OCI-LY1 (cell line): ENCODE measurements around the gene GPATCH8.

Experiments used
- H2AFZ ChIP-seq: fragments of 200-600 bp; sonication (generic), shearing (Covaris generic); 2 replicates; pipeline ENCODE4 v1.6.0; 2014; ENCODE audit warnings: antibody characterized with exemption, mild to moderate bottlenecking, low read length
- H3F3A ChIP-seq: fragments of 200-600 bp; sonication (generic), shearing (Covaris generic); 2 replicates; pipeline ENCODE4 v1.6.0; 2014; ENCODE audit warnings: mild to moderate bottlenecking, antibody characterized with exemption, low read length, moderate library complexity; ENCODE audit not compliant: insufficient read depth
- H3K27ac ChIP-seq: fragments of 200-600 bp; sonication (generic); 2 replicates; pipeline ENCODE4 v1.5.1; 2014; ENCODE audit warnings: low read length, mixed run types, mild to moderate bottlenecking, low read depth; ENCODE audit not compliant: poor library complexity, severe bottlenecking
- H3K27me3 ChIP-seq: fragments of 200-600 bp; sonication (generic); 2 replicates; pipeline ENCODE4 v1.6.0; 2014; ENCODE audit warnings: antibody characterized with exemption, mild to moderate bottlenecking, low read length, moderate library complexity; ENCODE audit not compliant: insufficient read depth
- H3K36me3 ChIP-seq: fragments of 200-600 bp; sonication (generic); 2 replicates; pipeline ENCODE4 v1.6.1; 2014; ENCODE audit warnings: mild to moderate bottlenecking, antibody characterized with exemption, low read length, moderate library complexity, mixed read lengths; ENCODE audit not compliant: insufficient read depth
- H3K4me1 ChIP-seq: fragments of 200-600 bp; sonication (generic); 2 replicates; pipeline ENCODE4 v1.5.1; 2014; ENCODE audit warnings: mild to moderate bottlenecking, low read length, moderate library complexity; ENCODE audit not compliant: insufficient read depth, severe bottlenecking
- H3K4me2 ChIP-seq: fragments of 200-600 bp; sonication (generic), shearing (Covaris generic); 2 replicates; pipeline ENCODE4 v1.6.1; 2014; ENCODE audit warnings: low read length
- H3K4me3 ChIP-seq: fragments of 200-600 bp; sonication (generic); 2 replicates; pipeline ENCODE4 v1.5.1; 2014; ENCODE audit warnings: low read length, low read depth, mild to moderate bottlenecking, mixed read lengths; ENCODE audit not compliant: poor library complexity, severe bottlenecking
- H3K79me2 ChIP-seq: fragments of 200-600 bp; shearing (Covaris generic); 2 replicates; pipeline ENCODE4 v1.6.1; 2016; ENCODE audit warnings: mixed run types, low read length, mixed read lengths; ENCODE audit not compliant: insufficient read depth
- H3K9ac ChIP-seq: fragments of 200-600 bp; sonication (generic), shearing (Covaris generic); 2 replicates; pipeline ENCODE4 v1.6.1; 2014; ENCODE audit warnings: mild to moderate bottlenecking, low read length, mixed read lengths
- H3K9me2 ChIP-seq: fragments of 200-600 bp; sonication (generic), shearing (Covaris generic); 2 replicates; pipeline ENCODE4 v1.6.1; 2014; ENCODE audit warnings: low read depth, mild to moderate bottlenecking, low read length, mixed read lengths
- H3K9me3 ChIP-seq: fragments of 200-600 bp; shearing (Covaris generic); 2 replicates; pipeline ENCODE4 v1.6.1; 2014; ENCODE audit warnings: low read length, mixed read lengths
- H4K20me1 ChIP-seq: fragments of 200-600 bp; sonication (generic), shearing (Covaris generic); 2 replicates; pipeline ENCODE4 v1.6.0; 2016; ENCODE audit warnings: mild to moderate bottlenecking, low read length; ENCODE audit not compliant: insufficient read depth
- CTCF ChIP-seq: fragments of 200-600 bp; sonication (generic), shearing (Covaris generic); IDR thresholded peaks from 2 replicates; pipeline ENCODE4 v1.5.1; 2017; ENCODE audit warnings: mild to moderate bottlenecking, antibody characterized with exemption, low read length, moderate library complexity, mixed read lengths
- EZH2 ChIP-seq: fragments of 200-600 bp; sonication (generic), shearing (Covaris generic); IDR thresholded peaks from 2 replicates; pipeline ENCODE4 v1.8.0; 2017; ENCODE audit warnings: borderline replicate concordance, mixed run types, mild to moderate bottlenecking, antibody characterized with exemption, low read length, moderate library complexity, mixed read lengths

GPATCH8 gene

GRCh38 chr17:44355642-44356099 is 147.5 kb downstream of the GPATCH8 start:
- no peak overlapping the region for H3K27ac ChIP-seq

GRCh38 chr17:44354582-44355561 is 148.3 kb downstream of the GPATCH8 start:
- no peak overlapping the region for H2AFZ ChIP-seq
- no peaks in the 10 kb centered on the region for H4K20me1 ChIP-seq
- TF ChIP-seq CTCF (peak; percentile 62; the same call in 1 of the 2 replicates), EZH2 (no peak)
- no peaks in the 10 kb centered on the region for H3K9me3 ChIP-seq
- peak overlapping the region; percentile 70 for H3K4me2 ChIP-seq
- H3K4me1 ChIP-seq, result peaks cover 5% of the 10 kb centered on the region
- no peaks in the 10 kb centered on the region for H3F3A ChIP-seq
- H3K9me2 ChIP-seq, result no peaks in the 10 kb centered on the region
- no peaks in the 10 kb centered on the region for H3K79me2 ChIP-seq
- no peaks in the 10 kb centered on the region for H3K36me3 ChIP-seq
- H3K27me3 ChIP-seq, result peaks cover 4% of the 10 kb centered on the region; the same call in 1 of the 2 replicates
- peak overlapping the region; percentile 51 for H3K4me3 ChIP-seq
- no peak overlapping the region for H3K27ac ChIP-seq
- peak overlapping the region; percentile 32; the same call in 1 of the 2 replicates for H3K9ac ChIP-seq

More at GRCh38 chr17:44355642-44356099, 147.5 kb downstream of the GPATCH8 start:
- Histone ChIP-seq H4K20me1 (no peaks in the 10 kb centered on the region), H2AFZ (no peak overlapping the region), H3F3A (no peaks in the 10 kb centered on the region), H3K36me3 (no peaks in the 10 kb centered on the region), H3K27me3 (peaks cover 4% of the 10 kb centered on the region; the same call in 1 of the 2 replicates), H3K4me1 (peaks cover 5% of the 10 kb centered on the region), H3K9ac (no peak overlapping the region), H3K9me3 (no peaks in the 10 kb centered on the region), H3K4me3 (no peak overlapping the region), H3K4me2 (no peak overlapping the region), H3K9me2 (no peaks in the 10 kb centered on the region), H3K79me2 (no peaks in the 10 kb centered on the region)
- TF ChIP-seq EZH2 (no peak), CTCF (no peak)

- H3K79me2 ChIP-seq, result no peaks in the 10 kb centered on the region
- no peak for TF ChIP-seq CTCF
- no peak for TF ChIP-seq EZH2
- H3K9me2 ChIP-seq, result no peaks in the 10 kb centered on the region
- no peak overlapping the region for H3K9ac ChIP-seq
- no peaks in the 10 kb centered on the region for H3F3A ChIP-seq
- H3K27me3 ChIP-seq, result peaks cover 3% of the 10 kb centered on the region; the same call in 1 of the 2 replicates
- no peaks in the 10 kb centered on the region for H3K9me3 ChIP-seq
- H3K36me3 ChIP-seq, result no peaks in the 10 kb centered on the region
- H4K20me1 ChIP-seq, result no peaks in the 10 kb centered on the region
- peaks cover 5% of the 10 kb centered on the region for H3K4me1 ChIP-seq
- H3K4me2 ChIP-seq, result peak overlapping the region; percentile 66
- peak overlapping the region; percentile 50 for H3K4me3 ChIP-seq
- H2AFZ ChIP-seq, result no peak overlapping the region
- no peak overlapping the region for H3K27ac ChIP-seq
Measured at GRCh38 chr17:44353672-44354331, 149.4 kb downstream of the GPATCH8 start.
